ENCODE data around the gene TRMT1L. TPM values are rescaled to one million over a fixed set of nuclear protein-coding genes. Genes with fewer than 3 reads are reported as not detected.

The TRMT1L gene
- total and polyA plus RNA-seq, 2 experiments from 2014 or later, result 11.7 to 30.8 TPM

DNA sequence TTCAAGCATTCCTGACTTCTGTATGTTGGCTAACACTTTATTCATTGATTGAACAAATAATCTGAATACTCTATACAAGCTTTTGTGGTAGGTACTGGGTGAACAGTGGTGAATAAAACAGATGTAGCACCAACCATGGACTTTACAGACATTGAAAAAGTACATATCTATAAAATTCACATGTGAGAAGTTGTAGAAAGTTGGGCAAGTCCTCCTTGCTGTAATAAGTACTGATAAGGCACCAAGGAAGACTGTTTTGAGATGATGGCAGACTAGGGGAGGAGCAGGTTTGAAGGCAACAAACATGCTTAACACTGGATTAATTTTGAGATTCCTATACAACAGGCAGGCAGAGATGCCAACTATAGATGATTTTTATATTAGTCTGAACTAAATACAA, 69.0 kb downstream of the TRMT1L start (continued):
- TF ChIP-seq, protein P1, sequence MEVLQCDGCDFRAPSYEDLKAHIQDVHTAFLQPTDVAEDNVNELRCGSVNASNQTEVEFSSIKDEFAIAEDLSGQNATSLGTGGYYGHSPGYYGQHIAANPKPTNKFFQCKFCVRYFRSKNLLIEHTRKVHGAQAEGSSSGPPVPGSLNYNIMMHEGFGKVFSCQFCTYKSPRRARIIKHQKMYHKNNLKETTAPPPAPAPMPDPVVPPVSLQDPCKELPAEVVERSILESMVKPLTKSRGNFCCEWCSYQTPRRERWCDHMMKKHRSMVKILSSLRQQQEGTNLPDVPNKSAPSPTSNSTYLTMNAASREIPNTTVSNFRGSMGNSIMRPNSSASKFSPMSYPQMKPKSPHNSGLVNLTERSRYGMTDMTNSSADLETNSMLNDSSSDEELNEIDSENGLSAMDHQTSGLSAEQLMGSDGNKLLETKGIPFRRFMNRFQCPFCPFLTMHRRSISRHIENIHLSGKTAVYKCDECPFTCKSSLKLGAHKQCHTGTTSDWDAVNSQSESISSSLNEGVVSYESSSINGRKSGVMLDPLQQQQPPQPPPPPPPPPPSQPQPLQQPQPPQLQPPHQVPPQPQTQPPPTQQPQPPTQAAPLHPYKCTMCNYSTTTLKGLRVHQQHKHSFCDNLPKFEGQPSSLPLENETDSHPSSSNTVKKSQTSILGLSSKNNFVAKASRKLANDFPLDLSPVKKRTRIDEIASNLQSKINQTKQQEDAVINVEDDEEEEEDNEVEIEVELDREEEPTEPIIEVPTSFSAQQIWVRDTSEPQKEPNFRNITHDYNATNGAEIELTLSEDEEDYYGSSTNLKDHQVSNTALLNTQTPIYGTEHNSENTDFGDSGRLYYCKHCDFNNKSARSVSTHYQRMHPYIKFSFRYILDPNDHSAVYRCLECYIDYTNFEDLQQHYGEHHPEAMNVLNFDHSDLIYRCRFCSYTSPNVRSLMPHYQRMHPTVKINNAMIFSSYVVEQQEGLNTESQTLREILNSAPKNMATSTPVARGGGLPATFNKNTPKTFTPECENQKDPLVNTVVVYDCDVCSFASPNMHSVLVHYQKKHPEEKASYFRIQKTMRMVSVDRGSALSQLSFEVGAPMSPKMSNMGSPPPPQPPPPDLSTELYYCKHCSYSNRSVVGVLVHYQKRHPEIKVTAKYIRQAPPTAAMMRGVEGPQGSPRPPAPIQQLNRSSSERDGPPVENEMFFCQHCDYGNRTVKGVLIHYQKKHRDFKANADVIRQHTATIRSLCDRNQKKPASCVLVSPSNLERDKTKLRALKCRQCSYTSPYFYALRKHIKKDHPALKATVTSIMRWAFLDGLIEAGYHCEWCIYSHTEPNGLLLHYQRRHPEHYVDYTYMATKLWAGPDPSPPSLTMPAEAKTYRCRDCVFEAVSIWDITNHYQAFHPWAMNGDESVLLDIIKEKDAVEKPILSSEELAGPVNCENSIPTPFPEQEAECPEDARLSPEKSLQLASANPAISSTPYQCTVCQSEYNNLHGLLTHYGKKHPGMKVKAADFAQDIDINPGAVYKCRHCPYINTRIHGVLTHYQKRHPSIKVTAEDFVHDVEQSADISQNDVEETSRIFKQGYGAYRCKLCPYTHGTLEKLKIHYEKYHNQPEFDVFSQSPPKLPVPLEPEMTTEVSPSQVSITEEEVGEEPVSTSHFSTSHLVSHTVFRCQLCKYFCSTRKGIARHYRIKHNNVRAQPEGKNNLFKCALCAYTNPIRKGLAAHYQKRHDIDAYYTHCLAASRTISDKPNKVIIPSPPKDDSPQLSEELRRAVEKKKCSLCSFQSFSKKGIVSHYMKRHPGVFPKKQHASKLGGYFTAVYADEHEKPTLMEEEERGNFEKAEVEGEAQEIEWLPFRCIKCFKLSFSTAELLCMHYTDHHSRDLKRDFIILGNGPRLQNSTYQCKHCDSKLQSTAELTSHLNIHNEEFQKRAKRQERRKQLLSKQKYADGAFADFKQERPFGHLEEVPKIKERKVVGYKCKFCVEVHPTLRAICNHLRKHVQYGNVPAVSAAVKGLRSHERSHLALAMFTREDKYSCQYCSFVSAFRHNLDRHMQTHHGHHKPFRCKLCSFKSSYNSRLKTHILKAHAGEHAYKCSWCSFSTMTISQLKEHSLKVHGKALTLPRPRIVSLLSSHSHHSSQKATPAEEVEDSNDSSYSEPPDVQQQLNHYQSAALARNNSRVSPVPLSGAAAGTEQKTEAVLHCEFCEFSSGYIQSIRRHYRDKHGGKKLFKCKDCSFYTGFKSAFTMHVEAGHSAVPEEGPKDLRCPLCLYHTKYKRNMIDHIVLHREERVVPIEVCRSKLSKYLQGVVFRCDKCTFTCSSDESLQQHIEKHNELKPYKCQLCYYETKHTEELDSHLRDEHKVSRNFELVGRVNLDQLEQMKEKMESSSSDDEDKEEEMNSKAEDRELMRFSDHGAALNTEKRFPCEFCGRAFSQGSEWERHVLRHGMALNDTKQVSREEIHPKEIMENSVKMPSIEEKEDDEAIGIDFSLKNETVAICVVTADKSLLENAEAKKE (CRISPR knock-in tag; IDR thresholded peaks at IDR 0.05), result no peak
- TF ChIP-seq EZH2 (IDR thresholded peaks at IDR 0.05; ENCODE audit: low read depth, unreplicated experiment), result no peak
- TF ChIP-seq STAT1 (IDR thresholded peaks at IDR 0.05; ENCODE audit: unreplicated experiment), result no peak
- TF ChIP-seq JUNB (IDR thresholded peaks at IDR 0.05; ENCODE audit: unreplicated experiment), result no peak
- TF ChIP-seq POLR2AphosphoS5 (IDR thresholded peaks at IDR 0.05; ENCODE audit: low read depth), result no peak
- TF ChIP-seq ZNF114 (CRISPR knock-in tag; IDR thresholded peaks at IDR 0.05), result no peak
- no peak for TF ChIP-seq REST (IDR thresholded peaks at IDR 0.05; ENCODE audit: unreplicated experiment)
- no peak for TF ChIP-seq EZH2phosphoT487 (IDR thresholded peaks at IDR 0.05; ENCODE audit: unreplicated experiment)
